Pancreas (tissue), 10 donors: ENCODE data around the gene ACOT9. TPM values are rescaled to one million over a fixed set of nuclear protein-coding genes. Genes with fewer than 3 reads are reported as not detected.
"Not testable (repeated sequence)": the region's sequence is repeated elsewhere in the genome, so short reads cannot be mapped to it uniquely, and the experiment has no call there.

ENCODE experiments used
- ATAC-seq, 4 donors: fragments of 200-7000 bp; cut with Tn5 transposase; one replicate each; pipeline versions ENCODE4 v1.8.0 to v1.9.1; 2020; ENCODE audit warnings: mild to moderate bottlenecking in 4 of 4, moderate library complexity in 4 of 4
- DNase-seq, 6 donors: peaks; one replicate each; pipeline ENCODE4 v3.0.0-alpha.2; 2020
- FAIRE-seq: peaks from 2 replicates; lab custom pipeline; 2012; peaks lifted over from hg19 to GRCh38; lab: Jason Lieb, UNC
- H3K27ac ChIP-seq, 4 donors: fragments of 200-600 bp; sonication (generic); 1 replicate in 3 of 4; 2 replicates in 1 of 4; pipeline versions ENCODE4 v1.5.0 to v1.8.0; 2020
- H3K27me3 ChIP-seq, 4 donors: fragments of 200-600 bp; one replicate each; pipeline ENCODE4 v1.8.0; 2021
- H3K36me3 ChIP-seq, 3 donors: fragments of 200-600 bp; sonication (generic) in 1 of 3; one replicate each; pipeline versions ENCODE4 v1.5.0 to v1.8.0; 2020 to 2021
- H3K4me1 ChIP-seq, 3 donors: fragments of 200-600 bp; one replicate each; pipeline ENCODE4 v1.8.0; 2021
- H3K4me3 ChIP-seq, 4 donors: fragments of 200-600 bp; sonication (generic) in 2 of 4; one replicate each; pipeline versions ENCODE4 v1.5.0 to v1.8.0; 2020 to 2021
- H3K9me3 ChIP-seq, 4 donors: fragments of 200-600 bp; one replicate each; pipeline ENCODE4 v1.8.0; 2021
- WGBS, 2 donors: extraction: QIAGEN DNeasy Blood & Tissue Kit; methylation state at CpG; one replicate each; pipeline ENCODE4 v1.1.7; 2013; 5-methylcytosine and 5-hydroxymethylcytosine counted together
- intact Hi-C, 3 donors: fragments of 100-400 bp; cut with DNase I; formaldehyde crosslinking; loops; one replicate each; pipeline versions ENCODE4 v1.11.1 to v1.14.2; 2022
- polyA plus RNA-seq, 2 donors: library from polyadenylated mRNA; stranded (reverse); fragments of 200-250 nt; gene quantifications; one replicate each; pipeline ENCODE4 v1.2.3, GENCODE V29; 2013
- total RNA-seq, 6 donors: library from RNA; stranded (reverse); fragmentation: NEBNext Ultra II Directional in 4 of 6; extraction: Animal tissue kit (Norgen Biotek cat#: 25700) in 4 of 6; gene quantifications; one replicate each; pipeline versions ENCODE4 v1.2.1 to v1.2.4, GENCODE V29; 2021 to 2023
- TF ChIP-seq, protein P1 (sequence below), 4 donors: fragments of 200-600 bp; sonication (generic) in 3 of 4; IDR thresholded peaks; one replicate each; pipeline versions ENCODE4 v1.5.0 to v1.8.0; 2021; ENCODE audit warnings: antibody characterized with exemption in 4 of 4
- donor health status: healthy with polysubstance abuse.
- donor health status: DM: no; HTN: no; CAD: no; lungs with moderate emphysema.
- donor health status: DM: no; HTN: no; CAD: no.
- donor health status: control.
- donor health status: control.
- donor health status: Bipolar disorder and iron deficiency.
- donor health status: DM: yes; HTN: yes; CAD: no.
- donor health status: DM: no; HTN: no; CAD: no.
- donor health status: DM: no; HTN: no; CAD: no.
- donor health status: DM: yes; HTN: yes; CAD: no.

ACOT9 gene
- total and polyA plus RNA-seq, 8 donors, result 7.0 to 26.8 (median 13.4) TPM

GRCh38 chrX:23694606-23695005, 48.5 kb downstream of the ACOT9 start:
- no peaks in the 10 kb centered on the region for H3K9me3 ChIP-seq
- peak in 5 of 6 donors; percentile 17 to 63 (median 44) for DNase-seq
- TF ChIP-seq, protein P1, sequence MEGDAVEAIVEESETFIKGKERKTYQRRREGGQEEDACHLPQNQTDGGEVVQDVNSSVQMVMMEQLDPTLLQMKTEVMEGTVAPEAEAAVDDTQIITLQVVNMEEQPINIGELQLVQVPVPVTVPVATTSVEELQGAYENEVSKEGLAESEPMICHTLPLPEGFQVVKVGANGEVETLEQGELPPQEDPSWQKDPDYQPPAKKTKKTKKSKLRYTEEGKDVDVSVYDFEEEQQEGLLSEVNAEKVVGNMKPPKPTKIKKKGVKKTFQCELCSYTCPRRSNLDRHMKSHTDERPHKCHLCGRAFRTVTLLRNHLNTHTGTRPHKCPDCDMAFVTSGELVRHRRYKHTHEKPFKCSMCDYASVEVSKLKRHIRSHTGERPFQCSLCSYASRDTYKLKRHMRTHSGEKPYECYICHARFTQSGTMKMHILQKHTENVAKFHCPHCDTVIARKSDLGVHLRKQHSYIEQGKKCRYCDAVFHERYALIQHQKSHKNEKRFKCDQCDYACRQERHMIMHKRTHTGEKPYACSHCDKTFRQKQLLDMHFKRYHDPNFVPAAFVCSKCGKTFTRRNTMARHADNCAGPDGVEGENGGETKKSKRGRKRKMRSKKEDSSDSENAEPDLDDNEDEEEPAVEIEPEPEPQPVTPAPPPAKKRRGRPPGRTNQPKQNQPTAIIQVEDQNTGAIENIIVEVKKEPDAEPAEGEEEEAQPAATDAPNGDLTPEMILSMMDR (IDR thresholded peaks at IDR 0.05), result peak in 3 of 4 donors; percentile 26 to 38 (median 35)
- intact Hi-C loops, result loop anchor here in 1 of 3 donors (5.0 kb wide), 1 partner anchor 213 kb away; the partner anchor contains the start of genes APOO and CXorf58
- no peak for FAIRE-seq
- peak; percentile 66 to 88 (median 85) for ATAC-seq
- H3K4me1 ChIP-seq, result no peaks in the 10 kb centered on the region
- 0% methylated on average over 6 to 8 of the region's 8 CpGs for WGBS, 2 donors
- no peak overlapping the region for H3K4me3 ChIP-seq
- no peaks in the 10 kb centered on the region for H3K27me3 ChIP-seq
- H3K36me3 ChIP-seq, result no peaks in the 10 kb centered on the region
- no peak overlapping the region for H3K27ac ChIP-seq

GRCh38 chrX:23692166-23692565, 50.9 kb downstream of the ACOT9 start:
- Histone ChIP-seq H3K27me3 (no peaks in the 10 kb centered on the region), H3K9me3 (no peaks in the 10 kb centered on the region), H3K36me3 (no peaks in the 10 kb centered on the region), H3K27ac (no peak overlapping the region), H3K4me3 (no peak overlapping the region), H3K4me1 (no peaks in the 10 kb centered on the region)
- intact Hi-C loops, result no loop called here
- WGBS, 2 donors, result 74 to 80% methylated on average over 8 of the region's 8 CpGs
- TF ChIP-seq, protein P1 (IDR thresholded peaks at IDR 0.05), result no peak
- ATAC-seq, result no peak
- no peak for DNase-seq
- no peak for FAIRE-seq

- FAIRE-seq, intact Hi-C loops, DNase-seq: not testable (repeated sequence)
Observed at GRCh38 chrX:23676486-23676885, 66.6 kb downstream of the ACOT9 start.

GRCh38 chrX:23673108-23673507, 70.0 kb downstream of the ACOT9 start:
- Histone ChIP-seq H3K4me3 (no peak overlapping the region), H3K4me1 (no peaks in the 10 kb centered on the region), H3K27me3 (no peaks in the 10 kb centered on the region), H3K27ac (no peak overlapping the region), H3K36me3 (peaks cover 2 to 5% (median 4%) of the 10 kb centered on the region in 3 donors), H3K9me3 (no peaks in the 10 kb centered on the region)
- ATAC-seq, result no peak
- FAIRE-seq, result no peak
- TF ChIP-seq, protein P1 (IDR thresholded peaks at IDR 0.05), result no peak
- DNase-seq, result no peak
- whole genome bisulfite sequencing, 2 donors, result 63 to 65% methylated on average over 3 of the region's 3 CpGs
- intact Hi-C loops, result no loop called here

More at GRCh38 chrX:23676486-23676885, 66.6 kb downstream of the ACOT9 start:
- 69 to 91% methylated on average over 3 of the region's 3 CpGs for WGBS, 2 donors
- H3K4me3 ChIP-seq, ATAC-seq, H3K27ac ChIP-seq, H3K36me3 ChIP-seq, H3K9me3 ChIP-seq, H3K4me1 ChIP-seq, H3K27me3 ChIP-seq: not testable (repeated sequence)

- intact Hi-C loops, result no loop called here
- TF ChIP-seq, protein P1 (IDR thresholded peaks at IDR 0.05), result no peak
- FAIRE-seq, result no peak
- no peak for DNase-seq
- Histone ChIP-seq H3K27me3 (no peaks in the 10 kb centered on the region), H3K9me3 (no peaks in the 10 kb centered on the region), H3K4me3 (peak overlapping the region in 1 of 4 donors; percentile 65), H3K27ac (no peak overlapping the region), H3K36me3 (no peaks in the 10 kb centered on the region), H3K4me1 (peaks cover 0 to 3% (median 0%) of the 10 kb centered on the region in 3 donors)
- no peak for ATAC-seq
- 44 to 56% methylated on average over 1 of the region's 1 CpG for WGBS, 2 donors
Observed at GRCh38 chrX:23670528-23670927, 72.5 kb downstream of the ACOT9 start.
